Activated naive CD4-positive, alpha-beta T cell treated with anti-CD3 and anti-CD28 coated beads for 36 hours (primary cell): Measurements from ENCODE around the gene TGIF2. TPM values are rescaled to one million over a fixed set of nuclear protein-coding genes. Genes with fewer than 3 reads are reported as not detected.
"Not testable (repeated sequence)": the region's sequence is repeated elsewhere in the genome, so short reads cannot be mapped to it uniquely, and the experiment has no call there.

Source experiments
- CTCF ChIA-PET: fragments of 350-600 bp; sonication (Branson Sonifier 250); formaldehyde crosslinking; loops from one replicate; lab custom pipeline; 2021; ENCODE audit warnings: antibody characterized with exemption; lab: Charles Lee
- DNase-seq: peaks from one replicate; pipeline ENCODE4 v3.0.0-alpha.2; 2020
- H3K27ac Mint-ChIP-seq: one replicate; pipeline ENCODE4 v1.8.0; 2021; ENCODE audit warnings: mild to moderate bottlenecking, mixed read lengths
- H3K27me3 Mint-ChIP-seq: one replicate; pipeline ENCODE4 v1.8.0; 2021; ENCODE audit warnings: low read depth, mixed read lengths
- H3K36me3 Mint-ChIP-seq: one replicate; pipeline ENCODE4 v1.8.0; 2021; ENCODE audit warnings: low read depth, mixed read lengths
- H3K4me1 Mint-ChIP-seq: one replicate; pipeline ENCODE4 v1.8.0; 2021; ENCODE audit warnings: low read depth, mixed read lengths
- H3K4me3 Mint-ChIP-seq: one replicate; pipeline ENCODE4 v1.8.0; 2021; ENCODE audit warnings: mild to moderate bottlenecking, moderate library complexity, mixed read lengths
- H3K9me3 Mint-ChIP-seq: one replicate; pipeline ENCODE4 v1.8.0; 2021; ENCODE audit warnings: mixed read lengths
- intact Hi-C: fragments of 100-400 bp; cut with micrococcal nuclease; formaldehyde crosslinking; loops from one replicate; pipeline ENCODE4 v1.15.1; 2023
- total RNA-seq, 2 experiments: library from RNA; stranded (reverse); gene quantifications; one replicate each; pipeline ENCODE4 v1.2.3, GENCODE V29; 2021

TGIF2 gene
- total RNA-seq, 2 experiments from 2014 or later, result 32.2 to 33.6 TPM

GRCh38 chr20:36591854-36592641, 18.7 kb downstream of the TGIF2 start:
- DNase-seq, result peak; percentile 76
- peaks cover 56% of the 10 kb centered on the region for H3K4me1 Mint-ChIP-seq
- H3K4me3 Mint-ChIP-seq, result no peak overlapping the region
- H3K36me3 Mint-ChIP-seq, result peaks cover 28% of the 10 kb centered on the region
- peak overlapping the region; percentile 75 for H3K27ac Mint-ChIP-seq
- H3K9me3 Mint-ChIP-seq, result no peaks in the 10 kb centered on the region
- CTCF ChIA-PET, result interaction anchor here (1.0 to 3.7 kb wide), 9 partner anchors 9 to 182 kb away, joined by 3 to 10 read pairs (median 4); partner anchors contain the start of genes DSN1, RAB5IF and TGIF2
- intact Hi-C loops, result loop anchor here (1.0 to 5.0 kb wide), 2 partner anchors 19 to 640 kb away; partner anchors contain the start of genes SCAND1 and TGIF2
- H3K27me3 Mint-ChIP-seq, result no peaks in the 10 kb centered on the region

GRCh38 chr20:36593347-36593929, 20.0 kb downstream of the TGIF2 start:
- DNase-seq, result no peak
- Mint-ChIP-seq H3K4me3 (no peak overlapping the region), H3K9me3 (no peaks in the 10 kb centered on the region), H3K4me1 (peaks cover 48% of the 10 kb centered on the region), H3K27me3 (no peaks in the 10 kb centered on the region), H3K27ac (peak overlapping the region; percentile 65), H3K36me3 (peaks cover 23% of the 10 kb centered on the region)
- intact Hi-C loops, result loop anchor here (5.0 kb wide), 1 partner anchor 641 kb away; the partner anchor contains the start of gene SCAND1
- CTCF ChIA-PET, result interaction anchor here (0.5 to 4.0 kb wide), 6 partner anchors 12 to 36 kb away, joined by 3 to 54 read pairs (median 4); partner anchors contain the start of gene RAB5IF

GRCh38 chr20:36599912-36600345, 26.5 kb downstream of the TGIF2 start:
- H3K9me3 Mint-ChIP-seq, result no peaks in the 10 kb centered on the region
- H3K36me3 Mint-ChIP-seq, result peaks cover 5% of the 10 kb centered on the region
- no peak overlapping the region for H3K4me3 Mint-ChIP-seq
- no peak overlapping the region for H3K27ac Mint-ChIP-seq
- CTCF ChIA-PET, result interaction anchor here (1.0 to 1.6 kb wide), 2 partner anchors 11 to 43 kb away, joined by 3 to 11 read pairs; no protein-coding TSS in a partner anchor
- peaks cover 21% of the 10 kb centered on the region for H3K4me1 Mint-ChIP-seq
- intact Hi-C loops, result no loop called here
- no peaks in the 10 kb centered on the region for H3K27me3 Mint-ChIP-seq
- DNase-seq, result no peak

GRCh38 chr20:36601540-36601939, 28.1 kb downstream of the TGIF2 start:
- Mint-ChIP-seq H3K4me1 (peaks cover 13% of the 10 kb centered on the region), H3K27ac (no peak overlapping the region), H3K27me3 (no peaks in the 10 kb centered on the region), H3K36me3 (no peaks in the 10 kb centered on the region), H3K9me3 (no peaks in the 10 kb centered on the region), H3K4me3 (no peak overlapping the region)
- CTCF ChIA-PET, result interaction anchor here (0.6 to 1.3 kb wide), 2 partner anchors 9 to 163 kb away, joined by 3 to 4 read pairs; no protein-coding TSS in a partner anchor
- intact Hi-C loops, result no loop called here
- no peak for DNase-seq

GRCh38 chr20:36604952-36605398, 31.6 kb downstream of the TGIF2 start:
- Mint-ChIP-seq H3K4me3 (peak overlapping the region; percentile 97), H3K4me1 (peaks cover 28% of the 10 kb centered on the region), H3K9me3 (no peaks in the 10 kb centered on the region), H3K27ac (peak overlapping the region; percentile 95), H3K27me3 (no peaks in the 10 kb centered on the region), H3K36me3 (peaks cover 21% of the 10 kb centered on the region)
- CTCF ChIA-PET, result interaction anchor here (0.8 to 4.3 kb wide), 14 partner anchors 9 to 140 kb away, joined by 3 to 54 read pairs (median 5); partner anchors contain the start of gene SLA2
- intact Hi-C loops, result loop anchor here (1.0 to 5.0 kb wide), 7 partner anchors 10 to 168 kb away; partner anchors contain the start of genes DSN1, NDRG3 and TGIF2
- peak; percentile 71 for DNase-seq

GRCh38 chr20:36605399-36606157, 32.2 kb downstream of the TGIF2 start, which contains the start of gene RAB5IF:
Gene RAB5IF (plus strand): TSS chr20:36605779. CDS start chr20:36605952, 173 bp downstream.
- Mint-ChIP-seq H3K27me3 (no peaks in the 10 kb centered on the region), H3K27ac (peak within 1 kb of the TSS; percentile 95), H3K9me3 (no peaks in the 10 kb centered on the region), H3K4me1 (peaks cover 25% of the 10 kb centered on the region), H3K4me3 (peak within 1 kb of the TSS; percentile 97), H3K36me3 (peaks cover 25% of the 10 kb centered on the region)
- DNase-seq, result peak; percentile 99
- CTCF ChIA-PET, result interaction anchor here (0.5 to 4.3 kb wide), 22 partner anchors 9 to 166 kb away, joined by 3 to 54 read pairs (median 5); partner anchors contain the start of genes SLA2 and TGIF2
- intact Hi-C loops, result loop anchor here (1.0 to 5.0 kb wide), 8 partner anchors 10 to 168 kb away; partner anchors contain the start of genes DSN1, NDRG3 and TGIF2

- Mint-ChIP-seq H3K9me3 (no peaks in the 10 kb centered on the region), H3K36me3 (peaks cover 28% of the 10 kb centered on the region), H3K4me3 (peak overlapping the region; percentile 97), H3K27ac (peak overlapping the region; percentile 88), H3K27me3 (no peaks in the 10 kb centered on the region), H3K4me1 (peaks cover 25% of the 10 kb centered on the region)
- DNase-seq, result peak; percentile 32
- CTCF ChIA-PET, result interaction anchor here (0.6 to 4.3 kb wide), 17 partner anchors 8 to 148 kb away, joined by 3 to 54 read pairs (median 5); partner anchors contain the start of genes SLA2 and TGIF2
- intact Hi-C loops, result loop anchor here (2.0 to 5.0 kb wide), 2 partner anchors 99 to 144 kb away; no protein-coding TSS in a partner anchor
Measured at GRCh38 chr20:36606158-36607066, 33.0 kb downstream of the TGIF2 start.

GRCh38 chr20:36607586-36608387, 34.4 kb downstream of the TGIF2 start:
- Mint-ChIP-seq H3K27ac (peak overlapping the region; percentile 88), H3K27me3 (no peaks in the 10 kb centered on the region), H3K36me3 (peaks cover 34% of the 10 kb centered on the region), H3K9me3 (no peaks in the 10 kb centered on the region), H3K4me1 (peaks cover 30% of the 10 kb centered on the region), H3K4me3 (peak overlapping the region; percentile 97)
- DNase-seq, result no peak
- intact Hi-C loops, result loop anchor here (2.0 to 5.0 kb wide), 2 partner anchors 100 to 145 kb away; no protein-coding TSS in a partner anchor
- CTCF ChIA-PET, result interaction anchor here (0.7 kb wide), 1 partner anchor 1073 kb away, joined by 3 read pairs; no protein-coding TSS in a partner anchor

GRCh38 chr20:36608388-36608728, 35.0 kb downstream of the TGIF2 start:
- Mint-ChIP-seq H3K27ac (peak overlapping the region; percentile 88), H3K36me3 (peaks cover 39% of the 10 kb centered on the region), H3K4me1 (peaks cover 33% of the 10 kb centered on the region)
- H3K9me3 Mint-ChIP-seq, H3K4me3 Mint-ChIP-seq, H3K27me3 Mint-ChIP-seq, DNase-seq: not testable (repeated sequence)
- intact Hi-C loops, result loop anchor here (5.0 kb wide), 1 partner anchor 101 kb away; no protein-coding TSS in a partner anchor
- CTCF ChIA-PET, result interaction anchor here (0.7 kb wide), 1 partner anchor 1073 kb away, joined by 3 read pairs; no protein-coding TSS in a partner anchor

- H3K27ac Mint-ChIP-seq, result no peak overlapping the region
- H3K9me3 Mint-ChIP-seq, result no peaks in the 10 kb centered on the region
- H3K27me3 Mint-ChIP-seq, result no peaks in the 10 kb centered on the region
- intact Hi-C loops, result loop anchor here (1.0 to 2.0 kb wide), 4 partner anchors 33 to 275 kb away; no protein-coding TSS in a partner anchor
- H3K36me3 Mint-ChIP-seq, result peaks cover 40% of the 10 kb centered on the region
- no peak overlapping the region for H3K4me3 Mint-ChIP-seq
- DNase-seq, result no peak
- H3K4me1 Mint-ChIP-seq, result peaks cover 26% of the 10 kb centered on the region
- CTCF ChIA-PET, result interaction anchor here (0.6 to 1.7 kb wide), 8 partner anchors 13 to 250 kb away, joined by 3 to 6 read pairs (median 4); no protein-coding TSS in a partner anchor
Measured at GRCh38 chr20:36611625-36612024, 38.2 kb downstream of the TGIF2 start.
